Activated CD8-positive, alpha-beta T cell treated with anti-CD3 and anti-CD28 coated beads for 36 hours (primary cell): ENCODE results near the gene ALOX12. TPM values are rescaled to one million over a fixed set of nuclear protein-coding genes. Genes with fewer than 3 reads are reported as not detected.

Experiments
- ATAC-seq: fragments of 200-7000 bp; cut with Tn5 transposase; one replicate; pipeline ENCODE4 v1.10.0; 2021; ENCODE audit warnings: mild to moderate bottlenecking, moderate library complexity
- CTCF ChIA-PET: fragments of 350-600 bp; sonication (Branson Sonifier 250); formaldehyde crosslinking; loops from one replicate; lab custom pipeline; 2021; ENCODE audit warnings: antibody characterized with exemption; lab: Charles Lee
- POLR2A ChIA-PET: fragments of 350-600 bp; sonication (Branson Sonifier 250); formaldehyde crosslinking; loops from one replicate; lab custom pipeline; 2021; ENCODE audit warnings: antibody characterized with exemption; lab: Charles Lee
- DNase-seq: peaks from one replicate; pipeline ENCODE4 v3.0.0-alpha.2; 2020
- H3K27ac Mint-ChIP-seq: one replicate; pipeline ENCODE4 v1.8.0; 2021; ENCODE audit warnings: mild to moderate bottlenecking, mixed read lengths
- H3K27me3 Mint-ChIP-seq: one replicate; pipeline ENCODE4 v1.8.0; 2021; ENCODE audit warnings: mixed read lengths
- H3K36me3 Mint-ChIP-seq: one replicate; pipeline ENCODE4 v1.8.0; 2021; ENCODE audit warnings: low read depth, mixed read lengths
- H3K4me1 Mint-ChIP-seq: one replicate; pipeline ENCODE4 v1.8.0; 2021; ENCODE audit warnings: low read depth, mixed read lengths
- H3K4me3 Mint-ChIP-seq: one replicate; pipeline ENCODE4 v1.8.0; 2021; ENCODE audit warnings: mild to moderate bottlenecking, moderate library complexity, mixed read lengths
- H3K9me3 Mint-ChIP-seq: one replicate; pipeline ENCODE4 v1.8.0; 2021; ENCODE audit warnings: mixed read lengths
- intact Hi-C: fragments of 100-400 bp; cut with micrococcal nuclease; formaldehyde crosslinking; loops from one replicate; pipeline ENCODE4 v1.10.0; 2022
- total RNA-seq, 2 experiments: library from RNA; stranded (reverse); gene quantifications; one replicate each; pipeline ENCODE4 v1.2.3, GENCODE V29; 2021
- TF ChIP-seq, protein P1 (sequence below): fragments of 200-600 bp; IDR thresholded peaks from one replicate; pipeline ENCODE4 v1.8.0; 2022; ENCODE audit warnings: antibody characterized with exemption, mild to moderate bottlenecking

ALOX12 gene
- total RNA-seq, 2 experiments from 2014 or later = not detected

DNA sequence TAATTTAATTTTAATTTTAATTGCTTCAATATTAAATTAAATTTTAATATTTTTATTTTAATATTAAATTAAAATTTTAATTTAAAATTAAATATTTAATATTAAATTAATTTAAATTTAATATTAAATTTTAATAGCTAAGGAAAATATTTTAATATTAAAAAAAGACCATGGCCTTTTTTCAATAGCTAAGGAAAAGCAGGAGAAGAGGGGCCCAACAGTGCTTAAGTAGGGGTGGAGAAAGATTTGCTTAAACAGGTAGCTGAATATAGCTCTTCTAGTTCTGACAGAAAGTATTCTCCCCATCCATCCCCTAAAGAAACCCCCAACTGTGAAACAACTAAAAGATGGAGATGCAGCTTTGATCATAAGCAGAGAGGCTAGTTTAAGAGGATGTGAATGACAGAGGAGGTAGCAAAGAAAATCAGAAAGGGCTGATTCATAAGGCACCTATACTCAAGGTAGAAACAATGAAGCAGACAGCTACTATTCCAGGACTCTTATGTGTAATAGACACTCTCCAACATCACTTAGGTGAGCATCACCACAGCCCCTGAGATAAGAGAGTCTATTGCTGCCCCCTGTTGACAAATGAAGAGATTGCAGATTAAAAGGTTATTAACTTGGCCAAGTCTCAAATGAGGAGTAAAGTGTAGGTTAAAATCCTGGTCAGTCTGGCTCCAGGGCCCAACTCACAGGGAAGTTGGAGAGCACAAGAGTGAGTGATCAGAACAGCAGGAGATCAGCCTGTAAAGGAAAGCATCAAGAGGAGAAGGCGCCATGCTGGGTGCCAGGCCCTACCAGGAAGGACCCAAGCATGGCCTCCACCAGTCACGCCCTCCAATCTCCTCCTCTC lies 8.8 kb downstream of the ALOX12 start:
- DNase-seq (peak; percentile 52), ATAC-seq (peak; percentile 95)
- ChIA-PET CTCF (interaction anchor here (0.6 to 14.2 kb wide), 45 partner anchors 8 to 338 kb away, joined by 3 to 284 read pairs (median 4); partner anchors contain the start of genes ALOX12 and RNASEK), POLR2A (interaction anchor here (1.0 to 1.5 kb wide), 5 partner anchors 9 to 161 kb away, joined by 3 to 9 read pairs (median 3); no protein-coding TSS in a partner anchor)
- H3K4me3 Mint-ChIP-seq = no peak overlapping the region
- intact Hi-C loops = loop anchor here (2.0 kb wide), 1 partner anchor 94 kb away; no protein-coding TSS in a partner anchor
- H3K27me3 Mint-ChIP-seq = no peaks in the 10 kb centered on the region
- H3K9me3 Mint-ChIP-seq = no peaks in the 10 kb centered on the region
- H3K36me3 Mint-ChIP-seq = peaks cover 18% of the 10 kb centered on the region
- peaks cover 21% of the 10 kb centered on the region for H3K4me1 Mint-ChIP-seq
- TF ChIP-seq, protein P1, sequence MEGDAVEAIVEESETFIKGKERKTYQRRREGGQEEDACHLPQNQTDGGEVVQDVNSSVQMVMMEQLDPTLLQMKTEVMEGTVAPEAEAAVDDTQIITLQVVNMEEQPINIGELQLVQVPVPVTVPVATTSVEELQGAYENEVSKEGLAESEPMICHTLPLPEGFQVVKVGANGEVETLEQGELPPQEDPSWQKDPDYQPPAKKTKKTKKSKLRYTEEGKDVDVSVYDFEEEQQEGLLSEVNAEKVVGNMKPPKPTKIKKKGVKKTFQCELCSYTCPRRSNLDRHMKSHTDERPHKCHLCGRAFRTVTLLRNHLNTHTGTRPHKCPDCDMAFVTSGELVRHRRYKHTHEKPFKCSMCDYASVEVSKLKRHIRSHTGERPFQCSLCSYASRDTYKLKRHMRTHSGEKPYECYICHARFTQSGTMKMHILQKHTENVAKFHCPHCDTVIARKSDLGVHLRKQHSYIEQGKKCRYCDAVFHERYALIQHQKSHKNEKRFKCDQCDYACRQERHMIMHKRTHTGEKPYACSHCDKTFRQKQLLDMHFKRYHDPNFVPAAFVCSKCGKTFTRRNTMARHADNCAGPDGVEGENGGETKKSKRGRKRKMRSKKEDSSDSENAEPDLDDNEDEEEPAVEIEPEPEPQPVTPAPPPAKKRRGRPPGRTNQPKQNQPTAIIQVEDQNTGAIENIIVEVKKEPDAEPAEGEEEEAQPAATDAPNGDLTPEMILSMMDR = peak; percentile 90
- H3K27ac Mint-ChIP-seq = no peak overlapping the region

DNA sequence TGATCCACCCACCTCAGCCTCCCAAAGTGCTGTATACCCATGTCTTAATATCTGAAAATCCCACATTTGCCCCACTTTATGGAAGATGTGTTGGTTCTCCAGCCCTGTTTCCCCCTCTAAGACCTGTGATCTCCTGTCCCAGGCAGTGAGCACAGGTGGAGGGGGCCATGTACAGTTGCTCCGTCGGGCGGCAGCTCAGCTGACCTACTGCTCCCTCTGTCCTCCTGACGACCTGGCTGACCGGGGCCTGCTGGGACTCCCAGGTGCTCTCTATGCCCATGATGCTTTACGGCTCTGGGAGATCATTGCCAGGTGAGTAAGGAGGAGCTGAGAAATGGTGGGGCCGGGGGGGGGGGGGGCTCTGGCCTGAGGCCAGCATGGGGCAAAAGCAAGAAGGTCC lies 9.9 kb downstream of the ALOX12 start:
- ATAC-seq (no peak), DNase-seq (no peak)
- H3K4me3 Mint-ChIP-seq = no peak overlapping the region
- intact Hi-C loops = loop anchor here (2.0 kb wide), 1 partner anchor 95 kb away; no protein-coding TSS in a partner anchor
- no peaks in the 10 kb centered on the region for H3K27me3 Mint-ChIP-seq
- peaks cover 30% of the 10 kb centered on the region for H3K4me1 Mint-ChIP-seq
- H3K9me3 Mint-ChIP-seq = no peaks in the 10 kb centered on the region
- H3K27ac Mint-ChIP-seq = no peak overlapping the region
- TF ChIP-seq, protein P1 = no peak
- peaks cover 17% of the 10 kb centered on the region for H3K36me3 Mint-ChIP-seq
- CTCF ChIA-PET = interaction anchor here (1.1 to 14.2 kb wide), 5 partner anchors 15 to 163 kb away, joined by 5 to 284 read pairs (median 24); no protein-coding TSS in a partner anchor
- POLR2A ChIA-PET = interaction anchor here (1.5 kb wide), 1 partner anchor 8 kb away, joined by 5 read pairs; no protein-coding TSS in a partner anchor

DNA sequence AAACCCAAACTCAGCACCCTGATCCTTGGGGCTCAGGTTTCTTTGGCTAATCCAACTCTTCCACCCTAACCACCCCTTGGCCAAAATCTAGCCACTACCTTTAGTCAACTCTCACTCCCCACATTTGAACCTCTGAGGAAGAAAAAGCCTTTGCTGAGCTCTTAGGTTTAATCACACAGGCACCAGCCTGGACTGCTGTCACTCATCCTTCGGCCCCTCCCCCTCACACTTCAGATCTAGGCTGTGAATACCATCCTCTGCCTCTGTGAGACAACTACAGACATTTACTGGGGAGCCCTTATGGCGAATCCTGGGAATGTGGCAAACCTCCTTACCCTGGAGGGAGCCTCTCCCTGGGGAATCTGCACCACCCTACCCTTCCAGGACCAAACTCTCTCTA lies 11.3 kb downstream of the ALOX12 start:
- H3K27me3 Mint-ChIP-seq = no peaks in the 10 kb centered on the region
- H3K36me3 Mint-ChIP-seq = peaks cover 9% of the 10 kb centered on the region
- intact Hi-C loops = no loop called here
- H3K4me1 Mint-ChIP-seq = peaks cover 36% of the 10 kb centered on the region
- ChIA-PET POLR2A (no interaction called here), CTCF (interaction anchor here (1.2 to 14.2 kb wide), 4 partner anchors 10 to 96 kb away, joined by 3 to 284 read pairs (median 38); no protein-coding TSS in a partner anchor)
- peak; percentile 44 for DNase-seq
- no peak for ATAC-seq
- H3K4me3 Mint-ChIP-seq = no peak overlapping the region
- peak overlapping the region; percentile 4 for H3K27ac Mint-ChIP-seq
- TF ChIP-seq, protein P1 = no peak
- no peaks in the 10 kb centered on the region for H3K9me3 Mint-ChIP-seq

DNA sequence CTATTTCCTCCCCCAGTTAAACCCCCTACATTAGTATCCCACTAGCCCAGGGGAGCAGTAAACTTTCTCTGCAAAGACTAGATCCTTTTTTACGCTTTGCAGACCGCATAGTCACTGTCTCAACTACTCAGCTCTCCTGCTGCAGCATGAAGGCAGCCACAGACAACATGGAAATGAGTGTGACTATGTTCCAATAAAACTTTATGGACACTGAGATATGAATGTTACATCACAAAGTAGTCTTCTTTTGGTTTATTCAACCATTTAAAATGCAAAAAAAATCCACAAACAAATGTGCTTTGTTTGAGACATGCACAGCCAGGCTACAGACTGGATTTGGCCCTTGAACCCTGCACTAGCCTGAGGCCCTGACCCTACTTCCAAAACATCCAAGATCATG lies 14.7 kb downstream of the ALOX12 start:
- POLR2A ChIA-PET = no interaction called here
- Mint-ChIP-seq H3K36me3 (peaks cover 24% of the 10 kb centered on the region), H3K27ac (no peak overlapping the region), H3K27me3 (no peaks in the 10 kb centered on the region), H3K4me1 (peaks cover 32% of the 10 kb centered on the region), H3K9me3 (no peaks in the 10 kb centered on the region), H3K4me3 (peak overlapping the region; percentile 83)
- ATAC-seq = no peak
- no peak for DNase-seq
- intact Hi-C loops = no loop called here
- CTCF ChIA-PET = interaction anchor here (1.0 to 14.2 kb wide), 3 partner anchors 11 to 100 kb away, joined by 3 to 284 read pairs (median 27); no protein-coding TSS in a partner anchor
- TF ChIP-seq, protein P1 = no peak
